Hematopoietic multipotent progenitor cell treated with erythropoietin and hydrocortisone succinate and interleukin-3 and kit ligand, for 15 days (in vitro differentiated cells): ENCODE measurements around the gene FOXP3.

ENCODE experiments used
- DNase-seq: peaks from one replicate; pipeline ENCODE4 v3.0.0-alpha.2; 2015; ENCODE audit warnings: low spot score

The FOXP3 gene

DNA sequence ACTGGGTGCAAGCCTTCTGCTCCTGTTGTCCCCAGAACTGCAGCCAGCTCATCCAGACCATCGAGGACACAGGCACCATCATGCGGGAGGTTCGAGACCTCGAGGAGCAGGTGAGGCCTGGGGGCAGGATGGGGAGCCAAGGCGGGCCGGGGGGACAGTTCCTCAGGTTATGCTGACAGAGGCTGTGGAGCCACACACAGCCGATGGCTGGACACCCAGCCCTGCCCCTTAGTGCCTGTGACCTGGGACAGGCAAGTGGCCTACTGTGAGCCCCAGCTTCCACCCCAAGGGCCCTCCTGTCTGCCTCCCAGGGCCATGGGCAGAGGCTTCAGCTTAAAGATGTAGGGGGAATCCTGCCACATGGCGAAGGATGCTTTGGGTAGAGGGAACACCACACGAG, 14.9 kb downstream of the FOXP3 start:
- DNase-seq, result no peak

DNA sequence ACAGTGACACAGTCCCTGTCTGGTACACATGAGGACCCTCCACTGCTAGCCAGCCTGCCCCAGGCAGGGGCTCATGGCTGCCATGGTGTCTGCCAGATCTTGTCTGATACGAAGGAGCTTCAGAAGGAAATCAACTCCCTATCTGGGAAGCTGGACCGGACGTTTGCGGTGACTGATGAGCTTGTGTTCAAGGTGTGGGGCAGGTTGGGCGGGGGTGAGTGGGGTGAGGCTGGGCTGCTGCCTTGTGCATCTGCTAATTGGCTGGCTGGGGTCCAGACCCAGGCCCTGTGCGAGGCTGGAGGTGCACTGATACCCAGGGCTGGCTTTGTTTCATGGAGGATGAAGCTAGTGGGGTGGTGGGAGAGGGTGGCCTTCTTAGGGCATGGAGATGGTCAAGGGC, 15.4 kb downstream of the FOXP3 start:
- no peak for DNase-seq

DNA sequence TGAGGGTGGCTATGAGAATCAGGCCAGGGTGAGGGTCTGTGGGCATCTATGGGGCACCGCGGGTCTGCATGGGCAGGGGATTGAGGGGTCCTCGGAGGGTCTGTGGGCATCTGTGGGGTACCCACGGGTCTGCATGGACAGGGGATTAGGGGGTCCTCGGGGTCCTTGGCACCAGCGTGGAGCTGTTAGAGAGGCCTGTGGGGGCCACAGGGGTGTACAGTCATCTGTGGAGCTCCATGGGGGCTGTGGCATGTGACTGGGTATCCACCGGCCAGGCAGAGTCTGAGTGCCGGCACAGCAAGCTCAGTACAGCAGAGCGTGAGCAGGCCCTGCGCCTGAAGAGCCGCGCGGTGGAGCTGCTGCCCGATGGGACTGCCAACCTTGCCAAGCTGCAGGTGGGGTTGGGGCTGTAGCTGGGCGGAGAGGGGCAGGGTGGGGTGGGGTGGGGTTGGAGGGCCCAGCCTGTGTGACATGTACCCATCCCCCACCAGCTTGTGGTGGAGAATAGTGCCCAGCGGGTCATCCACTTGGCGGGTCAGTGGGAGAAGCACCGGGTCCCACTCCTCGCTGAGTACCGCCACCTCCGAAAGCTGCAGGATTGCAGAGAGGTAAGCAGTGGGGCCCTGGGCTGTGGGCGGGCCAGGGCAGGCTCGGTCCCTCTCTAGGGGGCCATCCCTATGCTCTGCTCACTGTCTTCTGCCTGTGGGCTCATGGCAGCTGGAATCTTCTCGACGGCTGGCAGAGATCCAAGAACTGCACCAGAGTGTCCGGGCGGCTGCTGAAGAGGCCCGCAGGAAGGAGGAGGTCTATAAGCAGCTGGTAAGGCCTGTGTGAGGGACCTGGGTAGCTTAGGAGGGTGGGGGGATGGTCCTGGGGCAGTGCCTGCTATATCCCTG, 16.3 kb downstream of the FOXP3 start:
- no peak for DNase-seq

DNA sequence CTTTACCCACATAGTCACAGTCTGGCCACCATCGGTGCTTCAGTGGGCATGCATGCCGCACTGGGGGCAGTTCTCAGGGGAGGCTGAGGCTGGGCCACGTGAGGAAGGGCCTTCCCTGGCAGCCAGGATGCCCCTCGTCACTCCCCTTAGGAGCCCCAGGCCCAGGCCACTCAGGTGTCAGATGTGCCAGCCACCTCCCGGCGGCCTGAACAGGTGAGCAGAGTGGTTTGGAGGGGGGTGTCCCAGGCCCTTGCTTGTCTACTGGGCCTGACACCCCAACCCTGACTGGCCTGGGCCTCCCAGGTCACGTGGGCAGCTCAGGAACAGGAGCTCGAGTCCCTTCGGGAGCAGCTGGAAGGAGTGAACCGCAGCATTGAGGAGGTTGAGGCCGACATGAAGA, 17.2 kb downstream of the FOXP3 start:
- DNase-seq, result no peak

DNA sequence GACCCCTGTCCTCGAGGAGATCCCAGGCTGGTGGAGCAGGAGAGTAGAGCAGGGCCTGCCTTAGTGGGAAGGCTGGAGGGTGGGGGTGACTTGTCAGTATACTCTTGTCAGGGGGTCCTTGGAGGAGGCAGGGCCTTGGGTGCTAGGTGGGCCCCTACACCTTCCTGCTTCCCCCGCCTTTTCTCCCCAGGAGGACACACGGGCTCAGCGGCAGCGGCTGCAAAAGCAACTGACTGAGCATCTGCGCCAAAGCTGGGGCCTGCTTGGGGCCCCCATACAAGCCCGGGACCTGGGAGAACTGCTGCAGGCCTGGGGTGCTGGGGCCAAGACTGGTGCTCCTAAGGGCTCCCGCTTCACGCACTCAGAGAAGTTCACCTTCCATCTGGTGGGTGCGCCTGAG, 18.0 kb downstream of the FOXP3 start:
- no peak for DNase-seq

DNA sequence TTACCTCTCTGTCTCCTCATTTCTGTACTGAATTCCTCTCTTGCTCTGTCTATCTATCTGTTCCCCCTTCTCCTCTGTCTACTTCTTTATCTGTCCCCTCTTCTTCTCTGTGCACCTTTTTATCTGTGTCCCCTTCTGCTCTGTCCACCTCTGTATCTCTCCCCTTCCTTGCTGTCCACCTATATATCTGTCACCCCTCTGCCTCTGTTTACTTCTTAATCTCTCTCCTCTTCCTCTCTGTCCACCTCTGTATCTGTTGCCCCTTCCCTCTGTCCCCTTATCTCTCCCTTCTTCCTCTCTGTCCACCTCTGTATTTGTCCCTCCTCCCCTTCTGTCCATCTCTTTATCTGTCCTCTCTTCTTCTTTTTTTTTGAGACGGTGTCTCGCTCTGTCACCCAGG, 20.3 kb downstream of the FOXP3 start:
- no peak for DNase-seq

DNA sequence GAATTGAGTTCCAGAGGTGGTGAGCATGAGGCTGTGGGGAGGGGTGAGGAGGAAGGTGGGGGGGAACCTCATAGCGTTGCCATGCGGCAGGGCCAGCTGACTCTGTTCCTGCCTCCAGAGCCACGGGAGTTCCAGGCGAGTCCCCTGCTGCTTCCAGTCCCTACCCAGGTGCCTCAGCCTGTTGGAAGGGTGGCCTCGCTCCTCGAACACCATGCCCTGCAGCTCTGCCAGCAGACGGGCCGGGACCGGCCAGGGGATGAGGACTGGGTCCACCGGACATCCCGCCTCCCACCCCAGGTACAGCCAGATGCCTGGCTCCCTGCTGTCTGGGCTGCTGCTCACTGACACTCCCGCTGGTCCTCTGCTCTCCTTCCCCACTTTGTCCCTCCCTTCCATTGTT, 21.3 kb downstream of the FOXP3 start:
- no peak for DNase-seq

DNA sequence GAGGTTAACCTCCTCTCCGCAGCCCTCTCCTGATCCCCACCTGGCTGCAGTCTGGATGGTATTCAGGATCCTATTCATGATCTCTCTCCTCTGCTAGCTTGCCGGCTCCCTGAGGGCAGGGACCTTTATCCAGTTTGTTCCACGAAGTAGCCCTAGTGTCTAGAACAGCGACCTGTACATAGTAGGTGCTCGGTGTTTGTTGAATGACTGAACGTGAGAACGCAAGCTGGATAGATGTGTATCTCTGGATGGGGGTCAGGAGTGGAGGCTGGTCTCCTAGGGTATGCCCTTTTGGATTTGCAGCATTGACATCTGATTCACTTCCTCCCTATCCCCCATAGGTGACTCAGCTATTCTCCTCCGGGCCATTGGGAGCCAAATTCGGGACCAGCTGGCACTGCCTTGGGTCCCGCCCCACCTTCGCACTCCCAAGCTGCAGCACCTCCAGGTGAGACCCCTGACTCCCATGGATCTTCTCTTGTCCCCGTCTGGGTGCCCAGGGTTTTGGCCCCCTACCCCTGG, 21.9 kb downstream of the FOXP3 start:
- DNase-seq, result no peak

DNA sequence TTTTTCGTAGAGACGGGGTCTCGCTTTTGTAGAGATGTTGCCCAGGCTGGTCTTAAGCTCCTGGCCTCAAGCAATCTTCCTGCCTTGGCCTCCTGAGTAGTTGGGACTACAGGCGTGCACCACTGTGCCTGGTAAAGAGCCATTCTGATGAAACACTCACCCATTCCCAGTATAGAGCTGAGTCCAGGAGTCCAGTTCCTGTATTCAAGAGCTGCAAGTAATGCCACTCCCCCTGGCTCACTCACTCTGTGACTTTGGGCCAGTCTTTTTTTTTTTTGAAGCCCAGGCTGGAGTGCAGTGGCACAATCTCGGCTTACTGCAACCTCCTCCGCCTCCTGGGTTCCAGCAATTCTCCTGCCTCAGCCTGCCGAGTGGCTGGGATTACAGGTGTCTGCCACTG, 25.8 kb downstream of the FOXP3 start:
- DNase-seq, result no peak

DNA sequence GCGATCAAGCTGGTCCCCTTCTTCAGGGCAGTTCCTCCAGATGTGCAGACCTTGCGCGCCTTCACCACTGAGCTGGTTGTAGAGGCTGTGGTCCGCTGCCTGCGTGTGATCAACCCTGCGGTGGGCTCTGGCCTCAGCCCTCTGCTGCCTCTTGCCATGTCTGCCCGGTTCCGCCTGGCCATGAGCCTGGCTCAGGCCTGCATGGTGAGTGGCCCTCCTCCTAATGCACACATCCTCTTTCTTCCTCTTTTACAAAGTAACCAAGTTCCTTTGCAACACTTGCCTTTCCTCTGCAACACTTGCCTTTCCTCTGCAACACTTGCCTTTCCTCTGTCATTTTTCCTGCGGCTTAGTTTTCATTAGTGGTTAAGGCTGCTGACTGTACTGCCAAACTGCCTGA, 27.4 kb downstream of the FOXP3 start:
- no peak for DNase-seq

DNA sequence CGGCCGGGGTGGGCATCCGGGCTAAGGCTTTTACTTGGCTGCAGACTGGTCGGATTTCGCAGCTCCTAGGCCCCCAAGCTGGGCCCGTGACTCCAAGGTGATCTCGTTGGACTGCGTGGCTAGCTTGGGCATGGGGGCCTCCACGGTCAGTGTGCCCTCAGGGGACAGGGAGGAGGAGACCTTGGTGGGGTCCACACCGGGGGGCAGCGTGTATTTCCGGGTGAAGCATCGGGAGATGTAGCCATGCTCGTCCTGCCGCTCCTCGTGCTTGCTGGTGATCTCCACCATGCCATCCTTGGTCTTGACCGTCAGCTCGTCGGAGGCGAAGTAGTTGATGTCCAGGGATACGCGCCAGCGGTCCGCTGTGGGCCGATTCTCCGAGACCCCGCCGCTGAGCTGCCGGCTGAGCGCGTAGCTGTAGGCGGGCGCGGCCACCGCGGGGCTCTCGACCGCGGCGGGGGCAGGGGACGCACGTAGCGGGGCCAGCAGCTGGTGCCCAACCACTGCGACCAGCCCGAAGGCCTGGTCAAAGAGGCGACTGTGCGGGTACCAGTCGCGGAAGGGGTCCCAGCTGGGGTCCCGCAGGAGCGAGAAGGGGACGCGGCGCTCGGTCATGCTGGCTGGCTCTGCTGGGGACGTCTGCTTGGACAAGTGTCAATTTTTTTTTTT, 30.5 kb downstream of the FOXP3 start:
- no peak for DNase-seq

DNA sequence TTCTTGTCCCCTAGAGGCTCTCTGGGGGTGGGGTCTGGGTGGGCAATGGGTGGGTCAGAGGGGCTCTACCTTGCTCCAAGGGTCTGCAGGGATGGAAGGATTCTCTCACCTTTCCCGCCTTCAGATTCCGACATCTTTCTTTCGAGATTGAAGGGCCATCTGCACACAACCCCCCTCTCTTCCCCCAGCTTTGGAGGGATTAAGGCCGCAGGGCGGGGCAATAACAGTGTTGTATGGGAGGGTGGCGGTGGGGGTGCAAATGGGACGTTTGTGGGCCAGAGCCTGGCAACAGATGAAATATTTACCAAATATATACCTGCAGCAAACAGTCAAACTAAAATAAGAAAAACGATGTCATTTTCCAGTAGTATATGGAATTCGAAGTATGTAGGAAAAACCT, 31.3 kb downstream of the FOXP3 start, which contains the start of gene CACNA1F:
Gene CACNA1F (minus strand): TSS at position 165 of the 400 bp plus-strand sequence. CDS start 31 bp downstream, at position 134.
- no peak for DNase-seq

DNA sequence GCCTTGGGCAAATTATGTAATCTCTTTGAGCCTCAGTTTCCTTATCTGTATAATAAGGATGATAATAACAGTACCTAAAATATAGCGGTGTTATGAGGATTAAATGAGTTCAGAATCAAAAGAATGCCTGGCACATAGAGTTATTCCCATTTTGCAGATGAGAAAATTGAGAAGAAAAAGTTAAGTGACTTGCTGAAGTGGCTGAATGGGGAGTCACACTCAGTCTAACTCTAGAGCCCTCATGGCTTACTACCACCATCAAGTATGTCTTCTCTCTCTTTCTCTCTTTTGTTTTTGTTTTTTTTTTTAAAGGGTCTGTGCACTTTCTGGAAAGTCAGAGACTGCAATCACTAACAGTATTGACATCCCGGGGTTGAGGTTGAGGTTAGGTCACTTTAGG, 32.0 kb downstream of the FOXP3 start:
- DNase-seq, result no peak

DNA sequence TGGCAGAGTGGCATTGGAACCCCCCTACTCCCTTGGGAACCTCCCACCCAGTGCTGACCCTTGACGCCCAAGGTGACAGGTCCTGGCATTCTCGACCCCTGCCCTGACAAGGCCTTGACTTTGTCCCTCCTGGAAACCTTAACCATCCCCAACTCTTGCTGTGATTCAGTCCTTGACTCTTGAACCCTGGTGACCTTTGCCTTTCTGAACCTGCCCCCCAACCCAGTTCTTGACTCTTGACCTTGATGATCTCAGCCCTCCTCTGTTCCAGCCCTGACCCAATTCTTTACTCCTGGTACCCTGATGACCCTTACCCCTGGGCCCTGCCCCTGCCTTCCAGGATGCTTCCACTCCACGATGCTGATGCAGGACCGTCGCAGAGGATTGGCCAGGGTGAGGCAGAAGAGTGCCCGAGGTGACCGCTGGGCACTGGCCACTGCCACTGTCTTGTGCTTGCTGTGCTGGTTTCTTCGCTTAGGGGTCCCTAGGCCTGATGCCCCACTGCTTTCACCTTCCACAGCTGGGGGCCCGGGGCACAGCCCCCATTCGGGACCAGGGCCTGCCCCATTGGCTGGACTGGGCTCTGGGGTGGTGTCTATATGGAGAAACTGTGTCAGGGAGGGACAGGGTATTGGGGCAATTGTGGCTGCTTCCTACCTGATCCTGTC, 33.0 kb downstream of the FOXP3 start:
- no peak for DNase-seq

DNA sequence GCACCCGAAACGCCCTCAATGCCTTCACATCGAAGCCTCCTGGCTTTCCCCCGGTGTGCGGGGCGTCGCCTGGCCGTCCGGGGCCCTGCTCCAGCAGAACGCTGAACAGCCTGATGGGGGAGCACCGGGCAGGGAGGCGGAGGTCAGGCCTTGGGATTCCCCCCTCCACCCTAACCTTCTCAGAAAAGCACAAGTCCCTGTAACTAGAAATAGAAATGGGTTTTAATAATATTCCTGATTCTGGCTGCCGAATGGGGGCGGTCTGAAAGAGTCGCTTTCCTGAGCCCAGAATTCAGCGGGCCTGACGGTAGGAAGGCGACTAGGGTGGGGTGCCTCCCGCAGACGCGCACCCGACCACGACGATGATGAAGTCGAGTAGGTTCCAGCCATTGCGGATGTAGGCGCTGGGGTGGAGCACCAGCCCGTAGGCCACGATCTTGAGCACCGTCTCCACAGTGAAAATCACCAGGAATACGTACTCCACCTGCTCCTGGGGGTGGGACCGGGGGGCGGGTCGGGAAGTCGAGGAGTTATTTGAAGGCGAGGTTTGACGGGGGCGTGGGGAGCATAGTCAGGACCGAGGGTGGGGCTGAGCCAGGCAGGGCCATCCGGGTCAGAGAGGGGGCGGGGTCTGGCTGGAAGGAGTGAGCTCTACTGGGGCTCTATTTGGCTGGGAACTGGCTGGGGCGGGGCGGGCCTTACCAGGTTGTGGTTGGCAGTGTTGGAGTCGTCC, 33.8 kb downstream of the FOXP3 start:
- DNase-seq, result peak; percentile 26

DNA sequence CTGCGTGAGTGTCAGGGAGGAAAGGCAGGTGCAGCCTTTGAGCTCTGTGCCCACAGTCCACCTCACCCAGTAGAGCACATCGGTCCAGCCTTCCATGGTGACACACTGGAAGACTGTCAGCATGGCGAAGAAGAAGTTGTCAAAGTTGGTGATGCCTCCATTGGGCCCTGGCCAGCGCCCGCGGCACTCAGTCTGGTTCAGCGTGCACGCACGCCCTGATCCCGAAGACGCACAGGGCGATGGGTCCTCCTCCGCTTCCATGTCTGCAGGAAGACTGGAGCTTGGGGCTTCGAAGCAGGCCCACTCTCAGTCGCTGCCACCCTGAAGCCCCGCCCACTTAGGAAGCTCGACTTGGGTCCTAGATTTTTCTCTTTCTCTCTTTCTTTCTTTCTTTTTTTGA, 36.3 kb downstream of the FOXP3 start:
- no peak for DNase-seq

DNA sequence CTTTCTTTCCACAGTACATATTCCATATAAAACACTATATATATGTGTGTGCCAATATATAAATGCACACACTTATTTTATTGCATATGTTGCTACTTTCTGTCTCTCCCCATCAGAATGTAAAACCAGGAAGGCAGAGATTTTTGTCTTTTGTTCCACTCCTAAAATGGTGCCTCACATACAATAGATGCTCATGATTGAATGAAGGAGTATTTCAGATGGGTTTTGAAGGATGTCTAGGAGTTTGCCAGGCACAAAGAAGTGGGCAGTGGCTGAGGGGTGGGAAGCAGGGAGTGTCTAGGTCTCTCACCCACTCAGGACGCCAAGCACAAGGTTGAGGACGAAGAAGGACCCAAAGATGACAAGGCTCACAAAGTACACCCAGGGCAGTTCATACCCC, 36.8 kb downstream of the FOXP3 start:
- no peak for DNase-seq

DNA sequence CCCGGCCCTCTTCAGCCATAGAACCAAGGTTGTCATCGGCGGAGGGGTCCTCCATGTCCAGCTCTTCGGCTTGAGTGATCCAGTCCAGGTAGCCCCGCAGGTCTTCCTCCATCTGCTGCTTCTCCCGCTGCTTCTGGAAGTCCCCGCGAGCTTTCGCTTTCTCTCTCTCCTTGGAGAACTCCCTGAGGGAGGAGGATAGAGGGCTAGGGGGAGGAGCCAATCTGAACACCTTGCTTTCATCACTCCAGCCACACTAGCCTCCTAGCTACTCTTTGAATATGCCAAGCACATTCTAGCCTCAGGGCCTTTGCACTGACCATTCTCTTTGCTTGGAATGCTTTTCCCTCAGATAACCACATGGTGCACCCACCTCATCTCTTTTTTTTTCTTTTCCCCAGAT, 37.6 kb downstream of the FOXP3 start:
- DNase-seq, result no peak

DNA sequence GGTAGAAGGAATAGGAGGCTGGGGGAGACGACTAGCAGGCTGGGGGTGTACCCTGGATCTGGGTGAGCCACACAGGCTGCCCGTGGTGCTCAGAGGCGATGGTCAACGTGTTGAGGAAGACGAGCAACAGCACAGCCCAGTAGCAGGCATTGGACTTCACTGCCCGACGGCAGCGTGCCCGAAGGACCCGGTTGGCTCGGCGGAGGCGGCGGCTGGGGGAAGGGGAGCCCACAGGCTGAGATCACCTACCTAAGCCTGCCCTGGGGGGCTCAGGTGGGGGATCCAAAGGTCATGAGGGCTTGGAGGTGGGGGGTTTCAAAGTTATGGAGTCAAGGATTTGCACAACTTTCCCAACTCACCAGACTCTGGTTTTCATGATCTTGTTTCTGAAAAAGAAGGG, 38.7 kb downstream of the FOXP3 start:
- DNase-seq, result no peak

DNA sequence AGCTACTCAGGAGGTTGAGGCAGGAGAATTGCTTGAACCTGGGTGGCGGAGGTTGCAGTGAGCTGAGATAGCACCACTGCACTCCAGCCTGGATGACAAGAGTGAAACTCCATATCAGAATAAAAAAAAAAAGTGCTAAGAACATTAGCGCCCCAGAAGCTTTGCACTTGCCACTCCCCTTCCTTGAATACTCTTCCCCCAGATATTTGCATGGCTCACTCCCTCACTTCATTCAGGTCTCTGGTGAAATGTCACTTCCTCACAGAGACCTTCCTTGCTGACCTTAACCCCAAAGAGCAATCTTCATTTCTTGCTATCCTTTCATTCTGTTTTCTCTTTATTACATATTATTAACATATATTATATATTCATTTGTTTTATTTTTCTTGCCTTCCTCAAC, 42.6 kb downstream of the FOXP3 start:
- no peak for DNase-seq

DNA sequence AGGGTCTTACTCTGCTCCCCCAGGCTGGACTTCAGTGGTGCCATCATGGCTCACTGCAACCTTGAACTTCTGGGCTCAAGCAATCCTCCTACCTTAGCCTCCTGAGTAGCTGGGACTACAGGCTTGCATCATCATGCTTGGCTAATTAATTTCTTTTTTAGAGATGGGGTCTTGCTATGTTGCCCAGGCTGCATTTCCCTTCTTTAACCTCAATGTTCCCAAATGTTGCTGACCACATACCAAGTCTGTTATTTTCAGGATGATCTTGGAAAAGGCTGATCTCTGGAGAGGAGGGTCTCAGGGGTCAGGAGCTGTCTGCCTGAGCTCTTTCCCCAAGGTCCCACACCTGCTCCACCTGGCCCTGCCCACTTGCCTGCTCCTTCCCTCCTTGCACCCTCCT, 44.4 kb downstream of the FOXP3 start:
- DNase-seq, result no peak

DNA sequence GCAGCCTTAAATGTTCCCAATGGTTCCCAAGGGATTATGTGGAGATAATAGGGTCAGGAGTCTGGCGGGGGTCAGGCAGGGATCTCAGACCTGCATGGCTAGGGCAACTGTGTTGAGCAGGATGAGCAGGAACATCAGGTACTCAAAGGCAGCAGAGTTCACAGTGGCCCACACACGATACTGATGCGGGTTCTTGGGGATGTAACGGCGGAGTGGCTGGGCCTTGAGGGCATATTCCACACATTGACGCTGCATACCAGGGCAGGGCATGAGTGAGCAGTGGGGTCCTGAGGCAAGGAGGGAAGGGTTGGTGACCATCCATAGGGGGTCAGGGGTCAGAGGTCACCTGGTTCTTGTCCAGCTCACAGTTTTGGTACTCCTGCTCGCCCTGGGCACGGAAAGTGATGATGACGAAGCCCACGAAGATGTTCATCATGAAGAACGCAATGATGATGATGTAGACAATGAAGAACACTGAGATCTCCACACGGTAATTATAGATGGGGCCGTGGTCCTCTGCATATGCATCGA, 49.4 kb downstream of the FOXP3 start:
- no peak for DNase-seq
